SKM-1 (cell line): ENCODE results near the gene RFNG.

Experiments
- DNase-seq: peaks from one replicate; lab custom pipeline; 2025; ENCODE audit not compliant: unreplicated experiment; lab: John Stamatoyannopoulos, UW

Gene RFNG

GRCh38 chr17:82089723-82090548, 38.3 kb upstream of the RFNG start:
- no peak for DNase-seq

DNA sequence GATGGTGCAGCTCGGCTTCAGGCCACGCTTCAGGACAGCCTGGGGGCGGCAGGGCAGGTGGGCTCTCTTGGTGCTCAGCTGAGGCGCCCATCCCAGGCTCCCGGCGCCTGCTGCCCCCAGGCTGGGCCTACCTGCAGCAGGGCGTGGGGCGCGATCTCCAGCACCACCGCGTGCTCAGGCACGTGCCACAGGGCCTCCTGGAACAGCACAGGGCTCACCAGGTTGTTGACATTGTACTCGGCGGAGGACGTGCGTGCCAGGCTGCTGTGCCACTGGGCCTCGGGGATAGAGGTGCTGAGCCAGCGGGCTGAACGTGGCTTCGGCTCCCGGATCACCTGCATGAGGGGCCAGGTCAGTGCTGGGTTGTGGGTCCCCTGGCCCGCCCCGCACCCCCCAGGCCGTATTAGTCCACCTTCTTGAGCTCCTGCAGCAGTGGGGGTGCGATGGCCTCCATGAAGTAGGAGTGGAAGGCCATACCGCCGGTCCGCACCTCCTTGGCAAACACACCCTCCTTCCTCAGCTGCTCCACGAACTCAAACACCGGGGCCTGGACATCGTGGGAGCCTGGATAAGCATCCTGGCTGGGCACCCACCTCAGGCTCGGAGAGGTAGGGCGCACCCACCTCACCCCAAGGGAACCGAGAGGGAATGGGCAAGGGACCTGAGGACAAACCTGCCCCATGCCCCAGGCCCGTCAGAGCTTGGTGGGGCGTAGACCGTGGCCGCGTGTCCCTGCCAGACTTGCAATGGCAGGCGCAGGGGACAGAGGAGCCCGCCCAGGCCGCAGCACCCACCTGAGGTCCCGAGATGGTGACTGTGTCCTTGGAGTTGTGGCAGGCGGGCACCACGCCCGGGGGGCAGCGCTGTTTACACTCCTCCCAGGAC, 37.5 kb upstream of the RFNG start:
- DNase-seq: no peak

- DNase-seq: no peak
These were observed 36.6 kb upstream of the RFNG start for GRCh38 chr17:82087961-82088837.

DNA sequence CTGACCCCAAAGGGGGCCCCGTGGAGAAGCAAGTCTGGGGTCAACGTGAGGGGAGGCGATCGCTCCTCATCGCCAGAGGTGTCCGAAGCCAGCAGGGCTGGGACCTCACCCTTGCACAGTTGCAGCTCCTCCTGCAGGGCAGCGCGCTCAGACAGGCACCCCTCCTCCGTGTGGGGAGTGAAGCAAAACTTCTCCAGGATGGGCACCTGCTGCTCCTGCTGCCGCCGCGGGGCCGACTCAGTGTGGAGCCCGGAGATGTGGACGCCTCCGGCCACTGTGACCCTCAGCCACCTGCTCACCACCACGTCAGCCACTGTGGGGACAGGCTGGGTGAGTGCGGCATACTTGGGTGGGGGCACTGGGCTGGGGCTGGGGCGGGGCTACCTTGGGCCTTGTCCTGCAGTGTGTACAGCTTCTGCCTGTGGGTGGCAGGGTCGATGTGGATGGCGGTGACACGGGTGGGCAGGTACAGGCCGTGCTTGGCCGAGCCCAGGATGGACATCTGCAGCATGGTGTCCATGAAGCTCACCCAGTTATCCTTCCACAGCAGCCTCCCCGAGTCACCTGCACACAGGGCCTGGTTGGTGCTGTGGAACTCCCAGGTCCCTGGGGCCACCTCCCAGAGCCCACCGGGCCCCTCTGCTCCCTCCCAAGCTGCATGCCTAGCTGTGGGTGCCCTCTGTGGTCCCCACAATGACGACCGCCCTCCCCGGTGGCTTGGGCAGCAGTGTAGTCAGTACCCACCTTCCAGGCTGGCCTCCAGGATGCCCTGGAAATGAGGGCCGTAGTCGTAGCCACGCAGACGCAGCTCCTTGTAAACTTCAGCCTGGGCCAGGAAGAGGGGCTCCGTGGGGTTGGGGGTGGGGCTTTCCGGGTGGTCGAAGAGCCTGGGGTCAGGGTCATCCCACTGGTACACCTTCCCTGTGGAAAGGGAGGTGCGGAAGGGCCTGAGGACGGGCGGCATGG, 35.6 kb upstream of the RFNG start:
- DNase-seq: no peak

DNA sequence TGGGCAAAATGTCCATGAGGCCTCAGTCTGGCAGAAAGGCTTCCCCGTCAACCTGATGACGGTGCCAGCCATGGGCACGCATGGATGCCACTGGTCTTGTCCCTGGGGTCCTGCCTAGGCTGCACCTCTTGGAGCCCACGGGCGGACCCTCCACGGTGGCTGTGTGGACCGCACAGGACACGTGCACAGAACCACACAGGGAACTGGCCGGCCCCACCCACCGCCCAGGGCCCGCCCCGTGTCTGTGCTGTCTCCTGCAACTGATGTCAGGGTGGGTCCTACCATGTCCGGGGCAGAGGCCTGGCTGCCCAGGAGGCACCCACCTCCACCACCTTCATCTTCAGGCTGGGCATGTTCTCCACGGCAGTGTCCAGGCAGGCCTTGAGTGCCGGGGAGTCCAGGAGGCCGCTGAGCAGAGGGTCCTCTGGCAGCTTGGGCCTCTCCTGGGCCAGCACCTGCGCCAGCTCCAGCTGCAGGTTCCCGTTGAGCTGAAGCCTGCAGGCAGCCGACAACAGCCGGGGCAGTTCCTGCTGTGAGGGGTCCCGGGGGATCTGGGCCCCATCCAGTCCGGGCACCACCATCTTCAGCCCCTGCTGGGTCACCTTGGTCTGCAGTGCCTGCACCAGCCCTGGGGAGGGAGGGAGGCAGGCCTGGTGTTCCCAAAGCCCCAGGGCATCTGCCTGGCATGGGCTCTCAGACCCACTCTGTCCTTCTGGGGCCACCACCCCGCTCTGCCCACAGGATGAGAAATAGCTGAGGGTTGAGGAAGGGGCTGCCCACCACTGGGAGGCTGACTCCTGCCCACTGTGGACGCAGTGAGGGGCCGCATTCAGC, 34.5 kb upstream of the RFNG start:
- DNase-seq: no peak

GRCh38 chr17:82085031-82085861, 33.6 kb upstream of the RFNG start:
- no peak for DNase-seq

- DNase-seq: no peak
These were observed 32.9 kb upstream of the RFNG start for GRCh38 chr17:82084373-82085030.

GRCh38 chr17:82083533-82084359, 32.1 kb upstream of the RFNG start:
- DNase-seq: no peak

- no peak for DNase-seq
These were observed 31.4 kb upstream of the RFNG start for GRCh38 chr17:82083009-82083408.

DNA sequence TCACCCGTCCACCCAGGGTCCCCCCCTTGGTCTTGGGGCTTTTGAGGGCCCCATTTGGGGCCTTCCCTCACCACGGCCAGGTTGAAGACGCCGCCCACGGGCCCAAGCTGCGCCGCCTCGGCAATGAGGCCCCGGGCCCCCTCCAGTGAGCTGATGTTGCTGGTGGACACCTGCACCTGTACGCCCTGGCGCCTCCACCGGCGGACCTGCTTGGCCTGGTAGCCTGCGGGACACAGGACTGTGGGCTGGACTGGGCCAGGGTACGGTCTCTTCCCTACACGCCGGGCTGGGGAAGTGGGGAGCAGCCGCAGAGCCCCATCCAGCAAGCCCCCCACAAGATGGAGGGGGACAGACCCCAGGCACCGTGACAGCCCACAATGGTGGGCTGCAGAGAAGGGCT, 30.8 kb upstream of the RFNG start:
- DNase-seq: no peak

DNA sequence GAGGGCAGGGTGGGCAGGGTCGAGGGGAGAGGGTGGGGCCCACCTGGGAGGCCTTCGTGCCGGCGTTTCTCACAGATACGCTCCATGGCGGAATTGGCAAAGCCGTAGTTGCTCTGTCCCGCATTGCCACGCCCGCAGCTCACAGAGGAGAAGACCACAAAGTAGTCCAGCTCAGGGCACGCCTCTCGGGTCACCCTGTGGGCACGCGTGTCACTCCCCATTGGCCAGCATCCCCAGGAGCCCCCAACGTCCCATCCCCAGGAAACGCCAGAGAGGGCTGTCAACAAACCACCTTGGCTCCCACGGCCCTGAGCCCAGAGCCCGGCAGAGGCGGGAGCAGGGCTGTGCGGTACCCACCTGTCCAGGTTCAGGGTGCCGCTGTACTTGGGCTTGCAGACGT, 30.4 kb upstream of the RFNG start:
- DNase-seq: no peak

GRCh38 chr17:82081546-82081945, 29.9 kb upstream of the RFNG start:
- DNase-seq: no peak

GRCh38 chr17:82080789-82081464, 29.3 kb upstream of the RFNG start:
- DNase-seq: no peak

GRCh38 chr17:82080048-82080788, 28.6 kb upstream of the RFNG start:
- no peak for DNase-seq

GRCh38 chr17:82079001-82079677, 27.5 kb upstream of the RFNG start:
- no peak for DNase-seq
